Glutamatergic neuron (in vitro differentiated cells): ENCODE measurements around the gene AUTS2. TPM values are rescaled to one million over a fixed set of nuclear protein-coding genes. Genes with fewer than 3 reads are reported as not detected.

Experiments
- DNase-seq: peaks from one replicate; pipeline ENCODE4 v3.0.0; 2022
- H3K27ac Mint-ChIP-seq: one replicate; pipeline ENCODE4 v1.8.0; 2020; ENCODE audit warnings: mild to moderate bottlenecking, mixed read lengths, inconsistent platforms; ENCODE audit not compliant: unreplicated experiment
- H3K27me3 Mint-ChIP-seq: one replicate; pipeline ENCODE4 v1.8.0; 2020; ENCODE audit warnings: mild to moderate bottlenecking, moderate library complexity, mixed read lengths, inconsistent platforms; ENCODE audit not compliant: unreplicated experiment
- H3K36me3 Mint-ChIP-seq: one replicate; pipeline ENCODE4 v1.8.0; 2020; ENCODE audit warnings: mild to moderate bottlenecking, mixed read lengths, inconsistent platforms; ENCODE audit not compliant: unreplicated experiment
- H3K4me1 Mint-ChIP-seq: one replicate; pipeline ENCODE4 v1.8.0; 2020; ENCODE audit warnings: mild to moderate bottlenecking, low read depth, mixed read lengths, inconsistent platforms; ENCODE audit not compliant: unreplicated experiment
- H3K4me3 Mint-ChIP-seq: one replicate; pipeline ENCODE4 v1.8.0; 2020; ENCODE audit warnings: mild to moderate bottlenecking, mixed read lengths, inconsistent platforms; ENCODE audit not compliant: unreplicated experiment
- H3K9me3 Mint-ChIP-seq: one replicate; pipeline ENCODE4 v1.8.0; 2020; ENCODE audit warnings: mild to moderate bottlenecking, moderate library complexity, mixed read lengths, inconsistent platforms; ENCODE audit not compliant: unreplicated experiment
- total RNA-seq: library from RNA; stranded (reverse); fragmentation: NEBNext Ultra II Directional; extraction: Animal tissue kit (Norgen Biotek cat#: 25700); gene quantifications from one replicate; pipeline ENCODE4 v1.2.1, GENCODE V29; 2021; ENCODE audit not compliant: unreplicated experiment
- TF ChIP-seq, protein P1 (sequence below): fragments of 200-600 bp; sonication (generic); IDR thresholded peaks from one replicate; pipeline ENCODE4 v1.5.0; 2021; ENCODE audit not compliant: partially characterized antibody, unreplicated experiment

AUTS2 gene
- total RNA-seq, 1 donor from 2014 or later: 300 TPM

DNA sequence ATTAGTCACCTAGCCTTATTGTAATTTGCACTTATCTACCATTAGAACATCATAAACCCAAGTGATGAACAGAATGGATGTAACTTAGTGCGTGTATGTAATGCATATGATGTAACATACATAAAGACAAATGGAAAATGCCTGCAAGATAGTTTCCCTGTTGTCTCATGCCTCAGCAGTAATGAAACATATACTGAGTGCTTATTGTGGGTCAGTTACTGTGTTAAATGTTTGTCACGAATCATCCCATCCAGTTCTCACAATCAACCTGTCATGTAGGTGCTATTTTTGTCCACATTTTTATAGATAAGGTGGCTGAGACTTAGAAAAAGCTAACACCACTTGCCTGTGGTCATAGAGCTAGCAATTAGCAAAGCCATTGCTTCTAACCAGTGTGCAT, 350.8 kb downstream of the AUTS2 start:
- TF ChIP-seq, protein P1, sequence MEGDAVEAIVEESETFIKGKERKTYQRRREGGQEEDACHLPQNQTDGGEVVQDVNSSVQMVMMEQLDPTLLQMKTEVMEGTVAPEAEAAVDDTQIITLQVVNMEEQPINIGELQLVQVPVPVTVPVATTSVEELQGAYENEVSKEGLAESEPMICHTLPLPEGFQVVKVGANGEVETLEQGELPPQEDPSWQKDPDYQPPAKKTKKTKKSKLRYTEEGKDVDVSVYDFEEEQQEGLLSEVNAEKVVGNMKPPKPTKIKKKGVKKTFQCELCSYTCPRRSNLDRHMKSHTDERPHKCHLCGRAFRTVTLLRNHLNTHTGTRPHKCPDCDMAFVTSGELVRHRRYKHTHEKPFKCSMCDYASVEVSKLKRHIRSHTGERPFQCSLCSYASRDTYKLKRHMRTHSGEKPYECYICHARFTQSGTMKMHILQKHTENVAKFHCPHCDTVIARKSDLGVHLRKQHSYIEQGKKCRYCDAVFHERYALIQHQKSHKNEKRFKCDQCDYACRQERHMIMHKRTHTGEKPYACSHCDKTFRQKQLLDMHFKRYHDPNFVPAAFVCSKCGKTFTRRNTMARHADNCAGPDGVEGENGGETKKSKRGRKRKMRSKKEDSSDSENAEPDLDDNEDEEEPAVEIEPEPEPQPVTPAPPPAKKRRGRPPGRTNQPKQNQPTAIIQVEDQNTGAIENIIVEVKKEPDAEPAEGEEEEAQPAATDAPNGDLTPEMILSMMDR: no peak
- Mint-ChIP-seq H3K9me3 (no peaks in the 10 kb centered on the region), H3K36me3 (no peaks in the 10 kb centered on the region), H3K27me3 (peaks cover 2% of the 10 kb centered on the region), H3K27ac (no peak overlapping the region), H3K4me3 (no peak overlapping the region), H3K4me1 (peaks cover 41% of the 10 kb centered on the region)
- DNase-seq: no peak

DNA sequence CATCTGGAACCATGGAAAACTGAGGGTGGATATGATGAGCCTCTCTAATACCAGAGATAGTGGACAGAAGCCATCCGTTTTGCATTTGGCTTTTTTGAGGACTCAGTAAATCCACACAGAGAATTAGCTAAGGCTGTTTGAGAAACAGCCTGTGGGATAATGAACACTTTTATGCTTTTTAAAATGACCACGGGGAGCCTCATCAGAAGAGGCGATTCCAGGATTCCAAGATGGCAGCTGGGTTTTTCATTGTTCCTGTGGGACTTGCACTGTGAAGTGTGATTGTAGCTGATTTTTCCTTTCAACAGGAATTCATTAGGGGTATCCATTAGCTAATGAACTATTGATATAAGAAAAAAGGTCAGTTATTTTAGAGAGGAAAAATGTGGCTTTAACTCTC, 353.2 kb downstream of the AUTS2 start:
- H3K36me3 Mint-ChIP-seq: no peaks in the 10 kb centered on the region
- peaks cover 39% of the 10 kb centered on the region for H3K4me1 Mint-ChIP-seq
- no peaks in the 10 kb centered on the region for H3K9me3 Mint-ChIP-seq
- TF ChIP-seq, protein P1: no peak
- no peak overlapping the region for H3K4me3 Mint-ChIP-seq
- H3K27ac Mint-ChIP-seq: peak overlapping the region; percentile 87
- no peak for DNase-seq
- H3K27me3 Mint-ChIP-seq: peaks cover 5% of the 10 kb centered on the region

DNA sequence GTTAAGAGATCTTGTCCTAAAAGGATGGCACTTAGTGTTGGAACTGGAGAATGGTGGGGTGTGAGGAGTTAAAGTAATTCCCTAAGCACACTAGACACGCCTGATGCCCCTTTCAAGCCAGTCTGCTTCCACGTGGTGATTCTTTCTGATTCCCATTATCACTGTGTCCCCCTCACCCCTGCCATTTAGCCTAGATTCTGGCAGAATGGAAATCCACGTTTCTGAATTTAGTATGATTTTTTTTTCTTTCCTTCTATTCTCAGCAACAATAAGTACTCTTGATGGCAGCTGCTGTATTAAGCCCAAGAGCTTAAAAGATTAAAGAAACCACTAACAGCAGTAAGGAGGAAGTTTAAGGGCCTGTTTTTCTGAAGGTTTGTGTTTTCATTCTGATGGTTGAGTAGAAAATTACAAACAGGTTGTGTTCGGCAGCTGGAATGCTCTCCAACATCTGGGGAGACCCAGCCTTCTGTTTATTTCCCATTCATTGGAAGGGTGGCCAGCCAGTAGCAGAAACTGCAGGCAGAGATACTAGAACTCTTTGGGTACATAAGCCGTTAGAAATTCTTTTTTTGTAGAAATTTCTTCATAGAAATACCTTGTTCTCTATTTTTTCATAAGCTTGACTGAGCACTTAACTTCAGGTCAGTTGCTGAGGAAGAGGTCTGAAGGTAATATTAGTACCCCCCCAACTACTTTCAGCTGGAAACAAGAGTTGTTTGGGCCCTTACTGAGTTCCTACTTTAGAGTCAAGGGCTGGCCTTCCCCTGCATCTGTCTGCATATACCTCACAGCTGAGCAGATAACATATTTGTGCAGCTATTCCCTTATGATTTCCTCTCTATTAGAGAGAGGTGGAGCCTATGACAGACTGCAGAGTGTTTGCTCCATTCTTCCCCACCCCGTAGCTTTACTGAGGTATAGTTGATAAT, 355.1 kb downstream of the AUTS2 start:
- H3K27ac Mint-ChIP-seq: peak overlapping the region; percentile 74
- H3K27me3 Mint-ChIP-seq: peaks cover 3% of the 10 kb centered on the region
- H3K9me3 Mint-ChIP-seq: no peaks in the 10 kb centered on the region
- TF ChIP-seq, protein P1: no peak
- H3K4me3 Mint-ChIP-seq: peak overlapping the region; percentile 32
- no peak for DNase-seq
- H3K36me3 Mint-ChIP-seq: no peaks in the 10 kb centered on the region
- peaks cover 39% of the 10 kb centered on the region for H3K4me1 Mint-ChIP-seq

GRCh38 chr7:69956541-69956940, 358.3 kb downstream of the AUTS2 start:
- Mint-ChIP-seq H3K4me1 (peaks cover 41% of the 10 kb centered on the region), H3K27ac (no peak overlapping the region), H3K27me3 (peaks cover 8% of the 10 kb centered on the region), H3K9me3 (no peaks in the 10 kb centered on the region), H3K4me3 (no peak overlapping the region), H3K36me3 (no peaks in the 10 kb centered on the region)
- TF ChIP-seq, protein P1: no peak
- no peak for DNase-seq

DNA sequence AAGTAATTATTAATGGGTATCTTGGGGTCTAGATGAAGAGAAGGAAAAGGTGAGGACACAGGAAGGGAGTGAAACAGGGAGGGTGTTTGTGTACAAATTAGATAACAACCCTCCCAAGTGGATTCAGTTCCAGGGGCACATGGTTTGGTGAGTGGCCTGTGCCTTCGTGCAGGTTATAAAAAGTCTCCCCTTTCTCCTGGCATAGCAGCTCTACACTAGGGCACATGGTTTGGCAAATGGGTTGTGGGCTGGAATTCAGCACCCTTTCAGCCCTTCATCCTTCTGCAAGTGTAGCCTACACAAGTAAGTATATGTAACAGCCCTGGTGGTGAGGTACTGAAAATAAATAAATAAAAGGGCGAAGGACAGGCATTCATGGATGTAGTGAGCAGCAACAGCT, 359.4 kb downstream of the AUTS2 start:
- H3K27me3 Mint-ChIP-seq: peaks cover 8% of the 10 kb centered on the region
- TF ChIP-seq, protein P1: no peak
- H3K9me3 Mint-ChIP-seq: peaks cover 3% of the 10 kb centered on the region
- no peak overlapping the region for H3K27ac Mint-ChIP-seq
- DNase-seq: no peak
- H3K36me3 Mint-ChIP-seq: no peaks in the 10 kb centered on the region
- no peak overlapping the region for H3K4me3 Mint-ChIP-seq
- H3K4me1 Mint-ChIP-seq: peaks cover 39% of the 10 kb centered on the region
